Temporal lobe (tissue), 2 donors: ENCODE data around the gene SUPT4H1. TPM values are rescaled to one million over a fixed set of nuclear protein-coding genes. Genes with fewer than 3 reads are reported as not detected.

ENCODE experiments used
- small RNA-seq: library from RNA; depleted of rRNA; stranded (forward); fragments of <200 nt; gene quantifications from one replicate; pipeline ENCODE3, GENCODE V24; 2014; ENCODE audit warnings: low replicate concordance
- total RNA-seq: library from RNA; depleted of rRNA; stranded (reverse); fragments of >200 nt; gene quantifications from one replicate; pipeline ENCODE4 v1.2.3, GENCODE V29; 2014

Gene SUPT4H1
- total RNA-seq, 1 donor from 2014 or later, result 31.7 TPM

Small RNA genes lying within 50 kb of the gene (small RNA-seq; reads per million reads assigned to genes)
- gene MIR4736, result not detected

Other genes with a start within 250 kb of the SUPT4H1 start
- under 0.01 TPM for gene OR4D1, start 203.8 kb downstream of the SUPT4H1 start, total RNA-seq
- not detected for gene OR4D2, start 185.2 kb downstream of the SUPT4H1 start, total RNA-seq
- gene EPX, start 159.5 kb downstream of the SUPT4H1 start, total RNA-seq, result not detected
- gene MKS1, start 132.9 kb downstream of the SUPT4H1 start, total RNA-seq, result 9.8 TPM
- gene LPO, start 113.6 kb downstream of the SUPT4H1 start, total RNA-seq, result under 0.01 TPM
- 2.5 TPM for gene MPO, start 71.3 kb downstream of the SUPT4H1 start, total RNA-seq
- 32.5 TPM for gene TSPOAP1, start 23.4 kb downstream of the SUPT4H1 start, total RNA-seq
- 0.49 TPM for gene RNF43, start 65.3 kb upstream of the SUPT4H1 start, total RNA-seq
- under 0.01 TPM for gene HSF5, start 136.2 kb upstream of the SUPT4H1 start, total RNA-seq
- gene MTMR4, start 162.4 kb upstream of the SUPT4H1 start, total RNA-seq, result 93.2 TPM